NB4 (cell line): ENCODE data around the gene TENM4.

ENCODE experiments used
- POLR2A ChIP-seq: IDR thresholded peaks from 2 replicates; pipeline ENCODE4 v1.6.1; 2011; ENCODE audit warnings: mild to moderate bottlenecking; ENCODE audit not compliant: insufficient read length; ENCODE audit errors: extremely low read depth
- TF ChIP-seq, protein P1 (sequence below): IDR thresholded peaks from one replicate; pipeline ENCODE4 v1.5.1; 2012; ENCODE audit warnings: low read depth, low read length
- TF ChIP-seq, protein P2 (sequence below): IDR thresholded peaks from 2 replicates; pipeline ENCODE4 v1.6.1; 2011; ENCODE audit warnings: low read depth, low read length

DNA sequence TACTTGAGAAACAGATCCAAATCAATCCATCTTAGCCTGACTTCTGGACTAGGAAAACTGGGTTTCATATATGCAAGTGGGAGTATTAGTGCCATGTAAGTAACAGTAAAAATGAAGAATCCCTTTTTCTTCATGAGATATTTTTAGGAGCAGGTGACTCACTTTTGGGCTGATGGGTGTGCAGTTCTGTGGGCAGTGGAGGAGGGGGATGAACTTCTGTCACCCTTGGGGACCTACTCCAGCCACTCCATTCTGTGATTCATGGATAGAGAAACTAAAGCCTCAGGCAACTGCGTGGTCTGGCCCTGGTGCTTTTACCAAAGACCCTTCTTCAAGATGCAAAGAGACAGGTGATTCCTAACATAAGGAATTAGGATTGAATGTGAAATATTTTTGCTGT, 657.5 kb downstream of the TENM4 start:
- TF ChIP-seq, protein P1, sequence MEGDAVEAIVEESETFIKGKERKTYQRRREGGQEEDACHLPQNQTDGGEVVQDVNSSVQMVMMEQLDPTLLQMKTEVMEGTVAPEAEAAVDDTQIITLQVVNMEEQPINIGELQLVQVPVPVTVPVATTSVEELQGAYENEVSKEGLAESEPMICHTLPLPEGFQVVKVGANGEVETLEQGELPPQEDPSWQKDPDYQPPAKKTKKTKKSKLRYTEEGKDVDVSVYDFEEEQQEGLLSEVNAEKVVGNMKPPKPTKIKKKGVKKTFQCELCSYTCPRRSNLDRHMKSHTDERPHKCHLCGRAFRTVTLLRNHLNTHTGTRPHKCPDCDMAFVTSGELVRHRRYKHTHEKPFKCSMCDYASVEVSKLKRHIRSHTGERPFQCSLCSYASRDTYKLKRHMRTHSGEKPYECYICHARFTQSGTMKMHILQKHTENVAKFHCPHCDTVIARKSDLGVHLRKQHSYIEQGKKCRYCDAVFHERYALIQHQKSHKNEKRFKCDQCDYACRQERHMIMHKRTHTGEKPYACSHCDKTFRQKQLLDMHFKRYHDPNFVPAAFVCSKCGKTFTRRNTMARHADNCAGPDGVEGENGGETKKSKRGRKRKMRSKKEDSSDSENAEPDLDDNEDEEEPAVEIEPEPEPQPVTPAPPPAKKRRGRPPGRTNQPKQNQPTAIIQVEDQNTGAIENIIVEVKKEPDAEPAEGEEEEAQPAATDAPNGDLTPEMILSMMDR = no peak
- TF ChIP-seq, protein P2, sequence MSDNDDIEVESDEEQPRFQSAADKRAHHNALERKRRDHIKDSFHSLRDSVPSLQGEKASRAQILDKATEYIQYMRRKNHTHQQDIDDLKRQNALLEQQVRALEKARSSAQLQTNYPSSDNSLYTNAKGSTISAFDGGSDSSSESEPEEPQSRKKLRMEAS = no peak
- no peak for TF ChIP-seq POLR2A
